K562 (cell line): ENCODE measurements around the gene KCNJ9. TPM values are rescaled to one million over a fixed set of nuclear protein-coding genes. Genes with fewer than 3 reads are reported as not detected.

Source experiments
- ATAC-seq: fragments of 200-7000 bp; cut with Tn5 transposase; 3 replicates; pipeline ENCODE4 v1.9.1; 2020; ENCODE audit warnings: moderate library complexity
- BruUV-seq: library from RNA; stranded (reverse); fragments of 400-500 nt; replicated peaks from 2 replicates; lab custom pipeline; 2021; lab: Mats Ljungman, UMichigan
- CTCF ChIA-PET: fragments of 300-600 bp; formaldehyde crosslinking; extraction: SDS; loops from one replicate; lab custom pipeline; 2021; ENCODE audit warnings: low intra/inter-chr PET ratio; lab: Yijun Ruan, JAX
- POLR2A ChIA-PET: fragments of 300-600, 350-650 bp; sonication (Branson Sonifier 250); formaldehyde crosslinking; extraction: SDS; loops from one replicate; lab custom pipeline; 2021; ENCODE audit warnings: antibody characterized with exemption, inconsistent platforms; lab: Yijun Ruan, JAX
- DNase-seq, 4 experiments: peaks; one replicate each; pipeline versions ENCODE4 v3.0.0 to v3.0.0-alpha.2; 2011 to 2018; ENCODE audit warnings: low spot score in 3 of 4, mixed read lengths in 3 of 4; ENCODE audit errors: extremely low read depth in 1 of 4
- FAIRE-seq: peaks from 2 replicates; lab custom pipeline; 2011; peaks lifted over from hg19 to GRCh38; lab: Jason Lieb, UNC
- H2AFZ ChIP-seq: 2 replicates; pipeline ENCODE4 v1.6.0; 2011; ENCODE audit warnings: low read depth, low read length, control low read depth, inconsistent platforms
- H3K27ac ChIP-seq: fragments of 200-600 bp; 3 replicates; pipeline ENCODE4 v1.8.0; 2011; ENCODE audit warnings: low read depth, mild to moderate bottlenecking, control low read depth, inconsistent platforms, low read length, moderate library complexity, mixed read lengths; ENCODE audit errors: extremely low read depth
- H3K27me3 ChIP-seq, 2 experiments: fragments of 300-600 bp in 1 of 2; 2 replicates in 1 of 2; 3 replicates in 1 of 2; pipeline versions ENCODE4 v1.6.0 to v1.8.0; 2011; ENCODE audit warnings: inconsistent platforms in 2 of 2, low read length in 2 of 2, mild to moderate bottlenecking in 1 of 2, mixed read lengths in 1 of 2, moderate library complexity in 1 of 2; ENCODE audit not compliant: control insufficient read depth in 2 of 2, insufficient read depth in 2 of 2
- H3K36me3 ChIP-seq: fragments of 300-600 bp; 3 replicates; pipeline ENCODE4 v1.8.0; 2011; ENCODE audit warnings: mild to moderate bottlenecking, low read length, inconsistent platforms; ENCODE audit not compliant: control insufficient read depth, insufficient read depth
- H3K4me1 ChIP-seq, 2 experiments: fragments of 200-600 bp in 1 of 2; replicated peaks in 1 of 2; 2 replicates in 1 of 2; 3 replicates in 1 of 2; pipeline versions ENCODE4 v1.5.1 to v1.8.0; 2011; ENCODE audit warnings: inconsistent platforms in 2 of 2, low read length in 2 of 2, mild to moderate bottlenecking in 1 of 2, mixed read lengths in 1 of 2, moderate library complexity in 1 of 2; ENCODE audit not compliant: control insufficient read depth in 2 of 2, insufficient read depth in 2 of 2
- H3K4me2 ChIP-seq: 2 replicates; pipeline ENCODE4 v1.6.1; 2011; ENCODE audit warnings: low read length, control low read depth, inconsistent platforms, mixed read lengths; ENCODE audit not compliant: insufficient read depth
- H3K4me3 ChIP-seq: fragments of 200-600 bp; sonication (generic), shearing (Covaris generic); 2 replicates; pipeline ENCODE4 v1.5.1; 2016; ENCODE audit warnings: control low read depth, inconsistent platforms
- H3K79me2 ChIP-seq: fragments of 200-600 bp; 3 replicates; pipeline ENCODE4 v1.8.0; 2011; ENCODE audit warnings: low read length, inconsistent platforms; ENCODE audit not compliant: control insufficient read depth, insufficient read depth
- H3K9ac ChIP-seq, 2 experiments: 2 replicates each; pipeline versions ENCODE4 v1.6.0 to v1.6.1; 2011; ENCODE audit warnings: low read depth in 2 of 2, low read length in 2 of 2, control low read depth in 1 of 2, inconsistent platforms in 1 of 2, mild to moderate bottlenecking in 1 of 2, mixed read lengths in 1 of 2; ENCODE audit not compliant: insufficient read depth in 1 of 2
- H3K9me1 ChIP-seq: one replicate; pipeline ENCODE4 v1.6.0; 2011; ENCODE audit warnings: inconsistent platforms, mild to moderate bottlenecking, low read length, moderate library complexity; ENCODE audit not compliant: control insufficient read depth, insufficient read depth
- H3K9me3 ChIP-seq: replicated peaks from 2 replicates; pipeline ENCODE4 v1.5.1; 2011; ENCODE audit warnings: low read depth, low read length, inconsistent platforms; ENCODE audit not compliant: control insufficient read depth, insufficient read depth
- H4K20me1 ChIP-seq: replicated peaks from 2 replicates; pipeline ENCODE4 v1.6.1; 2011; ENCODE audit warnings: low read length, inconsistent platforms, mixed read lengths; ENCODE audit not compliant: control insufficient read depth, insufficient read depth
- CBFA2T3 ChIP-seq: fragments of 450-650 bp; IDR thresholded peaks from 2 replicates; pipeline ENCODE4 v1.6.1; 2017
- CHD7 ChIP-seq: fragments of 200-600 bp; sonication (generic); IDR thresholded peaks from one replicate; pipeline ENCODE4 v1.6.1; 2012; ENCODE audit warnings: mild to moderate bottlenecking, low read depth, low read length, inconsistent platforms
- CTCF ChIP-seq, 3 experiments: IDR thresholded peaks in 2 of 3; conservative IDR thresholded peaks in 1 of 3; 2 replicates each; pipeline ENCODE4 v1.5.1; 2011 to 2012; ENCODE audit warnings: low read length in 3 of 3, mild to moderate bottlenecking in 3 of 3, control low read depth in 2 of 3, improper control_type of control experiment in 1 of 3, inconsistent platforms in 1 of 3, low read depth in 1 of 3, mixed read lengths in 1 of 3, moderate library complexity in 1 of 3; ENCODE audit not compliant: insufficient read depth in 2 of 3
- JUNB ChIP-seq: fragments of 450-650 bp; formaldehyde crosslinking; conservative IDR thresholded peaks from 2 replicates; pipeline ENCODE4 v1.4.0; 2020; ENCODE audit warnings: mild to moderate bottlenecking
- MITF ChIP-seq: IDR thresholded peaks from 2 replicates; pipeline ENCODE4 v1.6.1; 2014; ENCODE audit warnings: antibody characterized with exemption
- RFX1 ChIP-seq: fragments of 450-650 bp; IDR thresholded peaks from 2 replicates; pipeline ENCODE4 v1.6.1; 2016; ENCODE audit warnings: mild to moderate bottlenecking, moderate library complexity
- SLC30A9 ChIP-seq: fragments of 250-450 bp; sonication (Bioruptor Pico); IDR thresholded peaks from 2 replicates; pipeline ENCODE4 v1.8.0; 2022; ENCODE audit warnings: mild to moderate bottlenecking, moderate library complexity
- SPI1 ChIP-seq: IDR thresholded peaks from 2 replicates; pipeline ENCODE4 v1.6.1; 2011; ENCODE audit warnings: low read depth, low read length, control low read depth, borderline replicate concordance
- TAF7 ChIP-seq: fragments of 450-650 bp; IDR thresholded peaks from 2 replicates; pipeline ENCODE4 v1.6.1; 2016; ENCODE audit warnings: missing genetic modification characterization, missing compliant biosample characterization
- WGBS: fragments of 100-300 bp; shearing (Covaris generic); methylation state at CpG from one replicate; pipeline ENCODE4 v1.1.6; 2016; ENCODE audit warnings: low coverage, mixed read lengths; ENCODE audit not compliant: insufficient coverage; ENCODE audit errors: missing lambda C conversion rate; 5-methylcytosine and 5-hydroxymethylcytosine counted together
- in situ Hi-C: fragments of 300-500 bp; cut with MboI; formaldehyde crosslinking; loops from 4 replicates; pipeline ENCODE4 v1.15.0; 2018; ENCODE audit warnings: inconsistent platforms, mixed read lengths
- intact Hi-C: fragments of 100-400 bp; cut with micrococcal nuclease; formaldehyde crosslinking; loops from 2 replicates; pipeline ENCODE4 v1.14.2; 2022
- polyA plus RNA-seq, 8 experiments: library from polyadenylated mRNA; depleted of rRNA in 4 of 8; stranded (reverse) in 5 of 8; unstranded in 3 of 8; fragments of >200 nt; fragmentation: Nextera tagmentation in 2 of 8; fragmentation: Illumina TruSeq in 1 of 8; extraction: Ambion mirVana in 2 of 8; extraction: Trizol in 1 of 8; gene quantifications; 2 replicates each; pipeline versions ENCODE4 v1.2.1 to v1.2.3, GENCODE V29; 2011 to 2014; ENCODE audit warnings: inconsistent platforms in 1 of 8, missing spikeins in 1 of 8
- total RNA-seq, 7 experiments: library from RNA; depleted of rRNA in 6 of 7; stranded (reverse); fragments of >200 nt in 6 of 7; fragmentation: Illumina TruSeq in 2 of 7; extraction: Trizol in 2 of 7; gene quantifications; 2 replicates each; pipeline versions ENCODE4 v1.2.1 to v1.2.3, GENCODE V29; 2011 to 2021; ENCODE audit warnings: low replicate concordance in 1 of 7

Gene KCNJ9
- total and polyA plus RNA-seq, 9 of the 15 experiments (the other 6 are each of a cell fraction or from before 2014, with no cell fraction given), result not detected

GRCh38 chr1:160050619-160051018, 30.7 kb upstream of the KCNJ9 start:
- Histone ChIP-seq H3K4me1 (peaks cover 11 to 20% of the 10 kb centered on the region in 2 experiments; a peak in 4 of 5 replicates), H3K9me3 (no peaks in the 10 kb centered on the region), H3K4me3 (no peak overlapping the region), H3K79me2 (no peaks in the 10 kb centered on the region), H3K27me3 (peaks cover 15 to 36% of the 10 kb centered on the region in 2 experiments), H2AFZ (no peak overlapping the region), H3K27ac (no peak overlapping the region), H3K36me3 (no peaks in the 10 kb centered on the region), H3K4me2 (no peak overlapping the region), H3K9ac (no peak overlapping the region), H4K20me1 (0 out of 2 replicates have a peak, but pooled peaks cover 3% of the 10 kb centered on the region), H3K9me1 (no peaks in the 10 kb centered on the region)
- ATAC-seq (no peak), DNase-seq (no peak), FAIRE-seq (no peak)
- BruUV-seq, result no TSS peak
- WGBS, result 0% methylated on average over 1 of the region's 1 CpG
- POLR2A ChIA-PET, result interaction anchor here (0.7 kb wide), 1 partner anchor 57 kb away, joined by 3 read pairs; no protein-coding TSS in a partner anchor
- intact Hi-C loops, result no loop called here
- CTCF ChIA-PET, result no interaction called here
- in situ Hi-C loops, result no loop called here
- TF ChIP-seq CTCF (IDR thresholded peaks at IDR 0.05 in 2 of 3, conservative IDR thresholded peaks at IDR 0.05 in 1 of 3; ENCODE audit: insufficient read depth in 2 of 3, low read depth in 1 of 3, low read length in 3 of 3), result no peak
- TF ChIP-seq JUNB (CRISPR knock-in tag), result no peak
- no peak for TF ChIP-seq SPI1
- TF ChIP-seq RFX1, result no peak
- TF ChIP-seq CBFA2T3, result no peak
- TF ChIP-seq MITF, result no peak
- no peak for TF ChIP-seq TAF7 (tag)
- no peak for TF ChIP-seq SLC30A9 (CRISPR knock-in tag)
- TF ChIP-seq CHD7, result no peak
